NCI-H82 treated with DMSO at 0.1 percent for 48 hours (cell line): Measurements from ENCODE around the gene OTOP2.
A peak's percentile ranks its signal among the peaks of the same experiment; 100 is the strongest.
"Not testable (repeated sequence)": the region's sequence is repeated elsewhere in the genome, so short reads cannot be mapped to it uniquely, and the experiment has no call there.

Experiments used
- DNase-seq: peaks from one replicate; lab custom pipeline; 2025; ENCODE audit not compliant: unreplicated experiment; lab: John Stamatoyannopoulos, UW

Gene OTOP2

DNA sequence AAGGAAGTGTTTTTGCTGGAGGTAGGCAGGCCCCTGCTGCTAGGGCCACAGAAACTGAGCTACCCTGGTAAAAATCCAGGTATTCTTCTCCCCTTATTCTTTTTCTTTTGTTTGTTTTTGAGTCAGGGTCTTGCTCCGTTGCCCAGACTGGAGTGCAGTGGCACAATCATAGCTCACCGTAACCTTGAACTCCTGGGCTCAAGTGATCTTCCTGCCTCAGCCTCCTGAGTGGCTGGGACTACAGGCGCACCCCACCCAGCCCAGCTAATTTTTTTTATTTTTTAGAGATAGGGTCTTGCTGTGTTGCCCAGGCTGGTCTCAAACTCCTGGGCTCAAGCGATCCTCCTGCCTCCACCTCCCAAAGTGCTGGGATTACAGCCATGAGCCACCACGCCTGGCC is 45.4 kb downstream of the OTOP2 start:
- DNase-seq: not testable (repeated sequence)

GRCh38 chr17:74970395-74970794 is 46.3 kb downstream of the OTOP2 start:
- no peak for DNase-seq

DNA sequence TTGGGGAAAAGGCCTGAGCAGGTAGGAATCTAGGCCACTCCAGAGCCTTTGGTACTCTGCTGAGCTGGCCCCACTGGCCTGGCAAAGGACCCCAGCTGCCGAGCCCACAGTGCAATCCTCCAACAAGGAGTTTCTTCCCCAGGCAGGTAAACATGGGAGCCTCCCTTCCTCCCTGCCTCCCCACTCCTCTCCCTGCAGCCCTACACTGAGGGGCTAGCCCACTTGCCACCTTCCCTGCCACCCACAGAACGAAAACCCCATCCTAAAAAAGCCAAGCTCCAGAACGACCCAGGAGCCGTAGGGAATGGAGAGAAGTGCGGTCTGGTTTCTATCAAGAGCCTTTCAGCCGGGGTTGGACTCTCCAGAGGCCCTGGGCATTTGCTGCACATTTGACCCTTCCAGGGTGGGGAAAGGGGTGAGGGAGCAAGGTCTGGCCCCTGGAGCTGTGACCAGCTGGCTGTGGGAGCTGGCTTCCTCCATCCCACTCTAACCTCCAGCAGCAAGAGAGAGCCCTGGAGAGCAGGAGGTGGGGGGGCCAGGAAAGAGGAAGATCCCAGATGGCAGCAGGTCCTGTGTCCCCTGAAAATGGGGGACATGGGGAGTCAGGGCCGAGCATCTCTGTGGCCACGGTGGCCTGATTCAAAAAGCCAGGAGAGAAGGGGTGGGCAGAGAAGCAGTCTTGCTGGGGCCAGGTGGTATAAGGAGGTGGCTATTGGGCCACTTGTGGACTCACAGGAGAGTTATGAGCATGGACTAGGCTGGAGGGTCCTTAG is 47.2 kb downstream of the OTOP2 start:
- no peak for DNase-seq

GRCh38 chr17:74971842-74972106 is 47.7 kb downstream of the OTOP2 start:
- DNase-seq: no peak

DNA sequence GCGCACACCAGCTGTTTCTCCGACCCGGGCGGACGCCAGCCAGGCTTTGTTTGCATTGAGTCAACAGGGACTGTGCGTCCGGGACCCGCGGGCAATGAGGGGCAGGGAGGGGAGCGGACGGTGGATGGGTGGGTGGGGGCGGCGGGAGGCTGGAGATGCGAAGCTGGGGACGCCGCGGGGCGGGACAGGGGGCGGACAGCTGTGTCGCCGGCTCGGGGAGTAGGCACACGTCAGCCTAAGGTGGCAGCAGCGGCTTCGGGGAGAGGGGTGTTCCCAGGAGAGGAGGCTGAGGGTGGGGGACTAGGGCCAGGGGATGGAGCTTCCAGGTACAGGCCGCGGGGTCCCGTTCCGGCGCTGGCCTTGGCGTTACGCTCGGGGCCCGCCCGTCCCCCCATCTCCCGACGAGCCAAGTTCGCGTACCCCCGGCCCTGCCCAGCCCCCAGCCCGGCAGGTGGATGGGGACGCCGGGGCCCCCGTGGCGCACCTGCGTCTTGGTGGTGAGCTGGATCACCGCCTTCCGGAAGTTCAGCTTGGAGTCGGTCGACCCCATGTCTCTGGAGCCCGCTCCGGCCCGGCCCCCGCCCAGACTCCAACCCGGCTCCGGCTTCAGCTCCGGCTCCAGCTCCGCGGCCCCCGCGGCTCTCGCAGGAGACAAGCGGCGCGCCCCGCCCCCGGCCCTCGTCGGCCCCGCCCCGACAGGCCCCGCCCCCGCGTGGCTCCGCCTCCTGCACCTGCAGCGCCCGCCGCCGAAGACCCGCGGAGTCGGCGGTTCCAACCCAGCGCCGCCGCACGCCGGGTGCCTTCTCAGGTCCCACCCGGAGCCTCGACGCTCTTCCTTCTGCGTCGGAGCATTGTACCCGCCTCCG is 48.3 kb downstream of the OTOP2 start, which contains the start of gene HID1:
TSS of gene HID1 (minus strand) at position 653 of the 866 bp plus-strand sequence. CDS start at position 550, 103 bp downstream.
- no peak for DNase-seq

DNA sequence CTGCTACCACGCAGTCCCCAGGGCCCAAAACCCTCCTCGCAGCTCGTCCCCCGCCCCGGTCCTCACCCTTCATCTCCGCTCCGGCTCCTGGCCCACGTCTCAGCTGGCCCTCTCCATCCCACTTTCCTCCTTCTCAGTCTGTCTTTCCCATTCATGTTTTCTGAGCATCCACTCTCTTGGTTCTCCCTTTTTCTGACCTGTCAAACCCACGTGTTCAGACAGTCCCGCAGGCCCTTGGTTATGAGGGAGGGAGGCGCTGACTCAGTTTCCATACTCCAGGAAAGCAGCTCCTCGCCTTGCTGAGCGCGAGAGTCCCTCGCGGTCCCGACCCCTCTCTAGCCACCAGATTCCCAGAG is 48.9 kb downstream of the OTOP2 start:
- DNase-seq: no peak

DNA sequence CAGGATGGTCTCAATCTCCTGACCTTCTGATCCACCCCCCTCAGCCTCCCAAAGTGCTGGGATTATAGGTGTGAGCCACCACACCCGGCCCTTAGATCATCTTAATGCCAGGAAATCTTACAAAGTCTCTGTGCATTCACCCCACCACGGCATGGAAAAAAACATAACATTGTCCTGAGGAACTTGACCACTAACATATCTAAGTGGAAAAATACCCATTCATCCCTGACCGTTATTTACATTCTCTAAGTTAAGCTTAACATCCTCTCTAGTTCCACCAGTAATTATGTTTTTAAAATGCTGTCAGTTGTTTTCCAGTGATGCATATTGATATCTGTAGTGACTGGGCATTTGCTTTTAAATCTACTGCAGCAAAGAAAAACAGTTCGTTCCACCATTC is 51.9 kb downstream of the OTOP2 start:
- no peak for DNase-seq

GRCh38 chr17:74977802-74978201 is 53.7 kb downstream of the OTOP2 start:
- no peak for DNase-seq

GRCh38 chr17:74978240-74978639 is 54.2 kb downstream of the OTOP2 start:
- no peak for DNase-seq

DNA sequence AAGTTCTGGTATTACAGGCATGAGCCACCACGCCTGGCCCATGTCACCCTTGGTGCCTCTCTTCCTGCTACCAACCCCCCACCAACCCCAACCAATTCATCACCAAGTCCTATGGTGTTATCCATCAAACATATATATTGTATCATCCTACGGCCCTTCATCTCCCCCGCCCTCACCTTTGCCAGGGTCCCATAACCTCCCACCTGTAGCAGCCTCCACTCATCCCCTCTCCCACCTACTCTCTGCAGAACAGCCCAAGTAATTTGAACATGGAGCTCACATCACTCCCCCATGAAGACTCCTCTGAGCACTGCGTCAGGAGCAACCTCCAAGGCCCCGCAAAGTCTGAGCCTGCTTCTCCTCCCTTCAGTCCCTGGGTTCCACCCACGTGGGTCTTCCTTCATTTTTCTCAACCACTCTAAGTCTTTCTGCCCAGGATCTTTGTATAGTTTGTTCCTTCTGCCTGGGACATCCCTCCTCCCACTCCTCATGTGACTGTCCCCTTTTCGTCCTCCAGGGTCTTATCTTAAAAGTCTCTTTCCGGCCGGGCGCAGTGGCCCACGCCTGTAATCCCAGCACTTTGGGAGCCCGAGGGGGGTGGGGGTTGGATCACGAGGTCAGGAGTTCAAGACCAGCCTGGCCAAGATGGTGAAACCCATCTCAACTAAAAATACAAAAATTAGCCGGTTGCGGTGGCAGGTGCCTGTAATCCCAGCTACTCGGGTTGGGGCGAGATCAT is 55.5 kb downstream of the OTOP2 start:
- no peak for DNase-seq

DNA sequence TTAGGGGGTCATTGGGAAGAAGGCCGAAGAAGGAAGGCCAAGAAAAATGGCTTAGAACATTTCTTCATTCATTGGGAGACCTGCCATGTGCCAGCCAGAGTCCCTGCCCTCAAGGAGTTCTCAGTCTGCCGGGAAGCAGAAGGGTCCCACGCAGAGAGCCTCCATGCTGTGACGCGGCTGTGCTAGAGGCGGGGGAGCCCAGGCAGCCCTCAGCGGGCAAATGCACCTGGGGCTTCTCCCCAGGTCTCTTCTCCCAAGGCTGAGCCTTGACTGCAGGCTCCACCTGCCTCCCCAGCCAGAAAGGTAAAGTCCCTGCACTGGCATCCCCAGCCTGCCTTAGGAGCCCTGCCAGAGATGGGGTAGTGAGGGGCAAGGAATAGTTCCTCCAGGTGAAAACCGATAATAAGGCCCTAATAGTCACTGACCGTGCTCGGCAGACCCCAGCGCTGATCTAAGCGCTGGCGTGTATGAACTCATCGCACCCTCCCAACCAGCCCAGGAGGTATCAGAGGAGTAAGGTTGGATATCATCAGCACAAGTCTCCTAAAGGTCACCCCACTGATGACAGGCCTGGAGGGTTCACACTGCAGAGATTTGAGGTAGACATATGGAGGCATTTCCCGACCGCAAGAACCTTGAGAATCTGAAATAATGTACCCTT is 57.4 kb downstream of the OTOP2 start:
- no peak for DNase-seq

- DNase-seq: peak; percentile 67
These were observed 58.0 kb downstream of the OTOP2 start for GRCh38 chr17:74981979-74982662.

DNA sequence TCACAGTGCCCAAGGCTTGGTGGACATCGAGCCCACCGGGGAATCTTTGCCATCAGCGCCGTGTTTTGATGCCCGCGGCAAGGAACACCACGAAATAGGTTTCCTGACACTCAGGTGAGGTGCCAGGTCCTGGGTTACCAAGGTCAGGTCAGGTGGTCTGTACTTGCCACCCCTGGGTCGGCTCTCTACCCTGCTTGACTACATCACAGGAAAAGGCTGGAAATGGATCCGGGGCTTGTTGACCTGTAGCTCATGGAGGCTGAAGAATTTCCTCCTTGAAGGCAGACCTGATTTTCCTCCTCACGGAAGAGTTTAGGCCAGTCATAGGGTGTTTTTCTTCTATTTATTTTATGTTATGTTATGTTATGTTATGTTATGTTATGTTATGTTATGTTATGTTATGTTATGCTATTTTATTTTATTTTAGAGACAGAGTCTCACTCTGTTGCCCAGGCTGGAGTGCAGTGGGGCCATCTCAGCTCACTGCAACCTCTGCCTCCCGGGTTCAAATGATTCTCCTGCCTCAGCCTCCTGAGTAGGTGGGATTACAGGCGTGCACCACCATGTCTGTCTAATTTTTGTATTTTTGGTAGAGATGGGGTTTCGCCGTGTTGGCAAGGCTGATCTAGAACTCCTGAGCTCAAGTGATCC is 58.7 kb downstream of the OTOP2 start:
- DNase-seq: not testable (repeated sequence)
